ENCODE data around the gene ALPI.

- TF ChIP-seq EZH2 (IDR thresholded peaks at IDR 0.05; ENCODE audit: low read depth), result no peak
- TF ChIP-seq CTCF (conservative IDR thresholded peaks at IDR 0.05), result no peak
Measured at GRCh38 chr2:232466221-232466620, 10.3 kb downstream of the ALPI start.

All from PC-9 (cell line).